Activated CD8-positive, alpha-beta memory T cell treated with anti-CD3 and anti-CD28 coated beads for 4 hours (primary cell): ENCODE measurements around the gene CENPF.
"Not testable (repeated sequence)": the region's sequence is repeated elsewhere in the genome, so short reads cannot be mapped to it uniquely, and the experiment has no call there.

Experiments used
- DNase-seq, 2 donors: peaks; one replicate each; pipeline ENCODE4 v3.0.0-alpha.2; 2020; ENCODE audit warnings: low read depth in 2 of 2

Gene CENPF

DNA sequence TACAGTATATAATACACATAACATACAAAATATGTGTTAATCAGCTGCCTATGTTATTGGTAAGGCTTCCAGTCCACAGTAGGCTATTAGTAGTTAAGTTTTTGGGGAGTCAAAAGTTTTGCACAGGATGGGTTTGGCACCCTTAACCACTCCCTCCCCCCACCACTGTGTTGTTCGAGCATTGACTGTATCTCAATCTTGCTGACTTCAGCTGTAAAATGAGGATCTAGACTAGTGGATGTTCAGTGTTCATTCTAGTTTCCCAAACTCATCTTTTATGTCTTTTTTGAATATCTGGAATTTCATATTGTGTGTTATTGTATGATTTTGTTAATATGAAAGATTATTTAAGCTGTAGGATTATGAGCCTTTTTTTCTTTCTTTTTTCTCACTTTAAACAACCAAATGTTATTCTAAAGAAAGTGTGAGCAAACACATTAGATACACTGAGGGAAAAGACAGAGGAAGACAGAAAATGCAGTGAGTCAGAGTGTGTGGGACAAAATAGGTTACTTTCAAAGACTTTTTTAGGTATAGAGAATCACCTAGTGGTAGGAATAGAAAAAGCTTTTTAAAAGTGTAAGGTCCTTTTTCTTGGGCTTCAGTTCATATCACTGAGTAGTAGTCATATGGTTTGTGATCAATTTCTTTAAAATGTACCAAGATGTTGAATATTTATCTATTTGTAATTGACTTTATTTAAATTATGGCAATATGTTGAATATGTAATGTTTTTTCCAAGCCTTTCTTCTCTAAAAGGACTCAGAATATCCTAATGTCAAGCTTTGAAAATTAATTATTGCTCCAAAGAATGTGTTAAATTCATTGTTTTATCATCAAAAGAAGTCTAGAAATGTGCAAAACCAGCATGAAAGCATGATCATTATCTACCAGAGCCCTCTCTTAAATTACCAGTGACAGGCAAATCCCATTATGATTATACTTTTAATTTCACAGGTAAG, 17.9 kb upstream of the CENPF start:
- DNase-seq = no peak

DNA sequence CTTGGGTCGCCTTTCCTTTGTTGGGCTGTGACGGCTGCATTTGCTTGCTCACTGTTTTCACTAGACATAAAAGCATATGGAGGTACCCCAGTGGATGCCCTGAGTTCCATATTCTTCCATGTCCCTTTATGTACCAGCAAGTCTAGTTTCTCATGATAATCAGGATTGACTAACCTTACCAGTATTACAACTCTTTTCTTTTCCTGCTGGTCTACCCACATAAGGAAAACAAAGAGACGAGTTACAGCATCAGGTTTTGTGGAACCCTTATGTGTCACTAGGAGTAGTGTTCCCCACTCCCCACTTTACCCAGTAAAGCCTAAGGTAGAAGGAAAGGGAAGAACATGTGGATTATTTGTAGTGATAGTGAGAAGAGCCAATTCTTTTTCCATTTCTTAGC, 16.4 kb upstream of the CENPF start:
- DNase-seq = no peak

DNA sequence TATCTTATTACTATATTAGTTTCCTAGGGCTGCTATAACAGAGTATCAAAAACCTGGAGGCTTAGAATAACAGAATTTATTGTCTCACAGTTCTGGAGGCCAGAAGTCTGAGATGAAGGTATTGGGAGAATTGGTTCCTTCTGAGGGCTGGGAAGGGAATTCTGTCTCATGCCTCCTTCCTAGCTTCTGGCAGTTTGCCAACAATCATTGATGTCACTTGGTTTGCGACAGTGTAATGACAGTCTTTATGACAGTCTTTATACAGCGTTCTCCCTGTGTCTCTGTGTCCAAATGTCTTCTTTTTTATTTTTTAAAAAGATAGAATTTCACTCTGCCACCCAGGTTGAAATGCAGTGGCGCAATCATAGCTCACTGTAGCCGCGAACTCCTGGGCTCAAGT, 15.8 kb upstream of the CENPF start:
- no peak for DNase-seq

DNA sequence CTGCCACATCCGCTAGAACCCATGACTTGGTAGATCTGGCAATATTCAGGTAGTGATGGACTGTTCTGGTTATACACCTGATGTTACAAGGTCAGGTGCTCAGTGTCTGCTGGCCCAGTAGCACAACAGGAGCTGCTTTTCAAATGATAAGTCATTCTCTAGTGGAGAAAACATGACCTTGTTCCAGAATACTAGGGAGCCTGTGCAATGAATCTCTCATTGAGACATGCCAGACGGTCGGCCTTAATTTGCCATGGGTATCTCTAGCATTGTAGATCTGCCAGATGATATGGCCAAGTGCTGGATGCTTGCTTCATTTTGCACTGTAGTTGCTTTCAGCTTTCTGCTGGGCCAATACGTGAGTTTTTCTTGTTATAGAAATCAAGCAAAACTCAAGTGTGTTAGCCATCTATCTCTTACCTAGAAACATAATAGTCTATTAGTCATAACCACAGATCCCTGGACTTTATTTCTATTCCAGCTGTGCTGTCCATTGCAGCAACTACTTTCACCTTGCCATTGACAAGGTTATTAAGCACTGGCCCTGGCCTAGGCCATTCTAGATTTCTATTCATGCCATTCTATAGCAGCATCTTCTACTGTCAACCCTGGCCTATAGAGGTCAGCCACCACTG, 13.9 kb upstream of the CENPF start:
- DNase-seq = no peak

DNA sequence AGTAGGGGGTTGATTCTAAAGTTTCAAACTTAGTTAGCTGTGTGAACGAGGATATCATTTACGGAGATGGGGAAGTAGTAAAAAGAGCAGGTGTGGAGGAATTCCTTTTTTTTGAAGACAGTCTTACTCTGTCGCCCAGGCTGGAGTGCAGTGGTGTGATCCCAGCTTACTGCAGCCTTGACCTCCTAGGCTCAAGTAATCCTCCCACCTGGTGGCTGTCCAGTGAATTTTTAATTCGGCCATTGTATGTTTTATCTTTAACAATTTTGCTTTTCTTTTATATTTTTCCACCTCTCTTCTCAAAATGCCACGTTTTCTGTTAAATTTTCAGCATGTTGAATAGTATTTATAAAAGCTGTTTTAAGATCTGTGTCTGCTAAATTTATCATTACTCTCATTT, 12.3 kb upstream of the CENPF start:
- no peak for DNase-seq

DNA sequence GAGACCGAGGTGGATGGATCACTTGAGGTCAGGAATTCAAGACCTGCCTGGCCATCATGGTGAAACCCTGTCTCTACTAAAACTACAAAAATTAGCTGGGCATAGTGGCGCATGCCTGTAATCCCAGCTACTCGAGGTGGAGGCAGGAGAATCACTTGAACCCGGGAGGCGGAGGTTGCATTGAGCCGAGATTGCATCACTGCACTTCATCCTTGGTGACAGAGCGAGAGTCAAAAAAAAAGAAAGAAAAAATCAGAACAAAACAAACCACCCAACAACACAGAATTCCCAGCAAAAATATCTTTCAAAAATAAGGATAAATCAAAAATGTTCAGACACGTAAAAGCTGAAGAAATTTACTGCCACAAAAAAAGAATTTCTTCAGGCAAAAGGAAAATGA, 11.1 kb upstream of the CENPF start:
- not testable (repeated sequence) for DNase-seq

GRCh38 chr1:214593158-214593557, 9.8 kb upstream of the CENPF start:
- DNase-seq = no peak

DNA sequence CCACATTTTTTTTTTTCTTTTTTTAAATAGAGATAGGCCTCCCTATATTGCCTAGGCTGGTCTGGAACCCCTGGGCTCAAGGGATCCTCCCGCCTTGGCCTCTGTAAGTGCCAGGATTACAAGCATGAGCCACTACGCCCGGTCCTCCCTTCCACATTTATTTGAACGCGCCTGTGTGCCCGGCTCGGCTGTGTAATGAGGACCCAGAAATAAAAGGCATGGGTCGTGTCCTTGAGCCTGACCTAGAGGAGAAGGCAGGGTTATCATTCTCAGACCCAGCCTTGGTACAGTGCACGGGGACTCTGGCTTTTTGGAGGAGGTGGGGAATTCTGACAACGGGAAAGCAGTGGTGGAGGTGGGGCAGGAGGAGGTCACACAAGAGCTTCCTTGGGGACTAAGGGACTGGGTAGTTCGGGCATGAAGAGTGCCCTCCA, 841 bp downstream of the CENPF start:
- DNase-seq = no peak

GRCh38 chr1:214604523-214604922, 1.5 kb downstream of the CENPF start:
- no peak for DNase-seq

DNA sequence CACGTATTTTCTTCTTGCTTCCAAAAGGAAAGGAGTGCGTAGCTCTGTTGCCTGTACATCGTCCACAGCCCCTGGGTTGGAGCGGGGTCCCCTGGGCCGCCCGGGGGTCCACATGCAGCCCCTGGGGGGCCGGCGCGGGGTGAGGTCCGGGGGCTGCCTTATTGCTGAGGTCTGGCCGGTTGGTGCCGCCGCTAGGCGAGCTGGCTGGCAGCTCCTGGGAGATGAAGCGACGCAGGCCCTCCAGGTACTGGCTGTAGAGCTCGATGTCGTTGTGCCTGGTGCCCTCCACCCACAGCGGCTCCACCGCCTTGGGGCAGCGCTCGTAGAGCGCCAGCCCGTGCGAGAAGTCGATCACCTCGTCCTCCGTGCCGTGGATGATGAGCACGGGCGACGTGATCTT, 2.5 kb downstream of the CENPF start:
- not testable (repeated sequence) for DNase-seq

GRCh38 chr1:214605933-214606925, 3.2 kb downstream of the CENPF start:
- not testable (repeated sequence) for DNase-seq

GRCh38 chr1:214607492-214608215, 4.7 kb downstream of the CENPF start:
- not testable (repeated sequence) for DNase-seq

DNA sequence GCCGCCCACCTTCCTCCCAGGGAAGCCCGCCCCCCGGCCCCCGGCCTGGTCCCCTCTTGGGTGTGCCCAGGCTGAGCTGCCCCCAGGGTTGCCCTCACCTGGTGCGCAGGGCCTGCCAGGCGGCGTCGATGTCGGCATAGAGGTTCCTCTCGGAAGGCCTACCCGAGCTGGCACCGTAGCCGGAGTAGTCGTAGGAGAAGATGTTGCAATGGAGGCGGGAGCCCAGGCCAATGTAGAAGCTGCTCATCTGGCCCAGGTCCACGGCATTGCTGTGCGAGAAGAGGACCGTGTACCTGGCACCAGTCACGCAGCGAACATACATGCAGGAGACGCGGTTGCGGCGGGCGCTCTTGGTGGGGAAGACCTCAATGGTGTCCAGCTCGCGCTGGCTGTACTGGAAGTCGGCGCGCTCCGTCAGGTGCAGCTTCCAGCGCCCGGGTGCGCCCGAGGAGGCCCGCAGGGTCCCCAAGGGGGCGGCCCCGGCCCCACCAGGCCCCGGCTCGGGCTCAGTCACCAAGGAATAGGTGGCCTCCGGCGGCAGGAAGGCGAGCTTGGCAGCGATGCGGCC, 5.3 kb downstream of the CENPF start:
- DNase-seq = not testable (repeated sequence)

GRCh38 chr1:214608817-214609216, 5.8 kb downstream of the CENPF start:
- DNase-seq = not testable (repeated sequence)

DNA sequence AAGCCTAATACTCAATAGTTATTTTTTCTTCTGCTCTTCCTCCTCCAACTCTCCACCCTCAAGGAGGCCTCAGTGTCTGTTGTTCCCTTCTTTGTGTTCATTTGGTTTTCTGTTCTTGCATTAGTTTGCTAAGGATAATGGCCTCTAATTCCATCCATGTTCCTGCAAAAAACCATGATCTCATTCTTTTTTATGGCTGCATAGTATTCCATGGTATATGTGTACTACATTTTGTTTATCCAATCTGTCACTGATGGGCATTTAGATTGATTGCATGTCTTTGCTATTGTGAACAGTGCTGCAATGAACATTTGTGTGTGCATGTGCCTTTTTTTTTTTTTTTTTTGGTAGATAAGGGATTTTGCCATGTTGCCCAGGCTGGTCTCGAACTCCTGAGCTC, 6.7 kb downstream of the CENPF start:
- no peak for DNase-seq

DNA sequence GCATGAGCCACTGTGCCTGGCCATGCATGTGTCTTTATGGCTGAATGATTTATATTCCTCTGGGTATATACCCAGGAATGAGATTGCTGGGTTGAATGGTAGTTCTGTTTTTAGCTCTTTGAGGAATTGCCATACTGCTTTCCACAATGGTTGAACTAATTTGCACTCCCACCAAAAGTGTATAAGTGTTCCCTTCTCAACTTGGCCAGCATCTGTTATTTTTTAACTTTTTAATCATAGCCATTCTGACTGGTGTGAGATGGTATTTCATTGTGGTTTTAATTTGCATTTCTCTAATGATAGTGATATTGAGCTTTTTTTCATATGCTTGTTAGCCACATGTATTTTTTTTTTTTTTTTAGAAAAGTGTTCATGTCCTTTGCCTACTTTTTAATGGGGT, 7.1 kb downstream of the CENPF start:
- not testable (repeated sequence) for DNase-seq

DNA sequence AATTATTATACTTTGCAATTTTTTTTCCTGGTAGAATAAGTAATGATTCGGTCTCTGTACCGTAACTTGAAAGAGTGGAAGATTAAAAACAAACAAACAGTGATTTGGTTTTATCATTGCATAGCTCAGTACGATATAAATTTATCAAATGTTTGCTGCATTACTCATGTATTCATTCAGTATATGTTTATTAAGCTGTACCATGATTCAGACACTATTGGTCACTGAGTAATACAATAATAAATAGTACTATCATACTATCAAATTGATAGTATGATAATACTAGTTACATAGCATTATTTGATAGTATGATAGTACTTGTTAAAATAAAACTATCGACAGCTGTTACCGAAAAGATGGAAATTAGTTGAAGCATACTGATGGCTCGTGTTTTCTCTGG, 12.1 kb downstream of the CENPF start:
- no peak for DNase-seq

DNA sequence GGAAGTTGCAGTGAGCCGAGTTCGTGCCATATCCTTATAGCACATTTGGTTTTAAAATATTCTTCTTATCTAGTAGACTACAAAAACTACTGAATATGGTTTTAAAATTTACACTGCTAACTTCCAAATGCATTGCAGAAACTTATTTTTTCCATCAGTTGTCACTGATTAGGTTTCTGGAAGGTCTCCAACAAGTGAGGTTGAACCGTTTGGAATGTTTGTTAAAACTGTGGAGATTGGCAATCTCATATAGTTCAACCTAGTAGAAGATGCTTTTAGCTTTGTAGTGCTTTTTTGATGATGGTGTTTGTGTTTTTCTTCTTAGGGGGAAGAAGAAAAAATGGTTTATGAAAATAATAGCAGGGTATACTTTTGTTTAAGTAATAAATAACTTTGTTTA, 12.9 kb downstream of the CENPF start:
- no peak for DNase-seq

- DNase-seq = no peak
These were observed 14.3 kb downstream of the CENPF start for GRCh38 chr1:214617246-214617645.

GRCh38 chr1:214617843-214618242, 14.8 kb downstream of the CENPF start:
- no peak for DNase-seq

- DNase-seq = no peak
These were observed 18.2 kb downstream of the CENPF start for GRCh38 chr1:214621236-214621635.
